Esophagus muscularis mucosa (tissue), 4 donors: ENCODE measurements around the gene TANGO2. TPM values are rescaled to one million over a fixed set of nuclear protein-coding genes. Genes with fewer than 3 reads are reported as not detected.
A peak's percentile ranks its signal among the peaks of the same experiment; 100 is the strongest.

Experiments used
- DNase-seq: peaks from one replicate; pipeline ENCODE4 v3.0.0-alpha.2; 2017; ENCODE audit errors: extremely low spot score
- H3K27ac ChIP-seq, 4 donors: fragments of 200-600 bp; sonication (generic); replicated peaks in 1 of 4; 1 replicate in 3 of 4; 2 replicates in 1 of 4; pipeline ENCODE4 v1.5.1; 2016 to 2019; ENCODE audit warnings: mild to moderate bottlenecking in 1 of 4
- H3K27me3 ChIP-seq, 4 donors: fragments of 200-600 bp; sonication (generic); one replicate each; pipeline versions ENCODE4 v1.5.1 to v1.6.0; 2016 to 2019
- H3K36me3 ChIP-seq, 4 donors: fragments of 200-600 bp; sonication (generic); one replicate each; pipeline ENCODE4 v1.5.1; 2016 to 2019
- H3K4me1 ChIP-seq, 4 donors: fragments of 200-600 bp; sonication (generic); one replicate each; pipeline ENCODE4 v1.5.1; 2016 to 2019
- H3K4me3 ChIP-seq, 4 donors: fragments of 200-600 bp; sonication (generic); 1 replicate in 2 of 4; 2 replicates in 2 of 4; pipeline ENCODE4 v1.5.1; 2016 to 2019; ENCODE audit warnings: mild to moderate bottlenecking in 4 of 4, moderate library complexity in 1 of 4
- H3K9me3 ChIP-seq, 4 donors: fragments of 200-600 bp; sonication (generic); 1 replicate in 3 of 4; 2 replicates in 1 of 4; pipeline ENCODE4 v1.5.1; 2016 to 2019
- EP300 ChIP-seq: sonication (generic); formaldehyde crosslinking; IDR thresholded peaks from one replicate; pipeline ENCODE4 v1.6.1; 2017; ENCODE audit warnings: antibody characterized with exemption
- POLR2A ChIP-seq: fragments of 450-650 bp; IDR thresholded peaks from one replicate; pipeline ENCODE4 v1.6.1; 2017; ENCODE audit warnings: antibody characterized with exemption, moderate library complexity, mild to moderate bottlenecking, low read depth
- POLR2AphosphoS5 ChIP-seq, 2 donors: sonication (generic); formaldehyde crosslinking; IDR thresholded peaks; one replicate each; pipeline ENCODE4 v1.6.1; 2017; ENCODE audit warnings: antibody characterized with exemption in 2 of 2
- WGBS: methylation state at CpG from one replicate; pipeline ENCODE4 v1.1.5; 2018; 5-methylcytosine and 5-hydroxymethylcytosine counted together
- intact Hi-C: fragments of 100-400 bp; cut with DNase I; formaldehyde crosslinking; loops from one replicate; pipeline ENCODE4 v1.15.1; 2023
- total RNA-seq, 4 donors: library from RNA; depleted of rRNA; stranded (reverse); fragments of >200 nt; gene quantifications; one replicate each; pipeline versions ENCODE4 v1.1.0 to v1.2.1, GENCODE V29; 2016
- TF ChIP-seq, protein P1 (sequence below), 3 experiments: fragments of 200-600 bp in 2 of 3; fragments of 450-650 bp in 1 of 3; sonication (generic) in 2 of 3; IDR thresholded peaks; one replicate each; pipeline ENCODE4 v1.5.1; 2017 to 2019; ENCODE audit warnings: antibody characterized with exemption in 3 of 3, mild to moderate bottlenecking in 2 of 3, moderate library complexity in 1 of 3

TANGO2 gene
- total RNA-seq, 4 donors from 2014 or later = 37.1 to 44.4 (median 42.3) TPM

DNA sequence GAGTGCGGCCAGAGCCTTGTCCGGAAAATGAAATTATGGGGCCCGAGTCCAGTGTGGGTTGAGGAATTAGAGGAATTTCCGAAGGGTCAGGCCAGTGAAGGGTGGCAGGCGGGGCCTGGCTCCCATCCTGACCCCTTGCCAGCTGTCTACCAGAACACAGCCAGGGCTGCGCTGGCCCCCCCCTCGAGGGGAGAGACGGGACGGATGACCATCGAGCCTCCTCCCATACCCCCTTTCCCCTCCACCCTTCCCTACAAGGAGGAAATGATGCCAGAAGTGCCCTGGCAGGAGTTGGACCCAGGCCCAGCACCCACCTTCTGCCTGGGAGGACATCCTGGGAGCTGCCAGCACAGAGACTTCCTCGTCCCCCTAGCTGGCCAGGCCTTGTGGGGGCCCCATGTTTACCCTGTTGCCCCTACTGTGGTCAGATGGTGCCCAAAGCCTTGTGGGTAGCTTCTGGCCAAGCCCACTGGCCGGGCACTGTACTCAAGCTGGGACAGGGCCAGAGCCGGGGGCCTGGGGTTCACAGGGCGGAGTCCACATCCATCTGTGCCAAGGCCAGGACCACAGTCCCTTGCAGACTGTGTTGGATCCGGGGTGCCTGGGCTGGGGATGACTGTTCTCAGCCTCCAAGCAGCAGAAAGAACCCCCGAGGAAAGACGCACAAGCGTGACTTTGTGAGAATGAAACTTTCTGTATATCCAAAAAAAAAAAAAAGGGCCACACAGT, 25.1 kb upstream of the TANGO2 start:
- H3K4me1 ChIP-seq = peaks cover 54 to 95% (median 91%) of the 10 kb centered on the region in 4 donors
- no peaks in the 10 kb centered on the region for H3K27me3 ChIP-seq
- DNase-seq = no peak
- no peaks in the 10 kb centered on the region for H3K9me3 ChIP-seq
- no peaks in the 10 kb centered on the region for H3K36me3 ChIP-seq
- TF ChIP-seq EP300 (no peak), POLR2AphosphoS5 (IDR thresholded peaks at IDR 0.05) (peak in 1 of 2 donors; percentile 64)
- 84% methylated on average over 8 of the region's 18 CpGs for WGBS
- peak overlapping the region; percentile 72 to 82 (median 82) for H3K27ac ChIP-seq
- intact Hi-C loops = no loop called here
- H3K4me3 ChIP-seq = peak overlapping the region in 1 of 4 donors; percentile 9

- Histone ChIP-seq H3K27me3 (no peaks in the 10 kb centered on the region), H3K4me3 (no peak overlapping the region), H3K27ac (peak overlapping the region; percentile 9 to 82 (median 82)), H3K36me3 (no peaks in the 10 kb centered on the region), H3K9me3 (no peaks in the 10 kb centered on the region), H3K4me1 (peaks cover 47 to 94% (median 86%) of the 10 kb centered on the region in 4 donors)
- intact Hi-C loops = no loop called here
- DNase-seq = no peak
- no peak for TF ChIP-seq POLR2A
- TF ChIP-seq EP300 = no peak
- TF ChIP-seq, protein P1, sequence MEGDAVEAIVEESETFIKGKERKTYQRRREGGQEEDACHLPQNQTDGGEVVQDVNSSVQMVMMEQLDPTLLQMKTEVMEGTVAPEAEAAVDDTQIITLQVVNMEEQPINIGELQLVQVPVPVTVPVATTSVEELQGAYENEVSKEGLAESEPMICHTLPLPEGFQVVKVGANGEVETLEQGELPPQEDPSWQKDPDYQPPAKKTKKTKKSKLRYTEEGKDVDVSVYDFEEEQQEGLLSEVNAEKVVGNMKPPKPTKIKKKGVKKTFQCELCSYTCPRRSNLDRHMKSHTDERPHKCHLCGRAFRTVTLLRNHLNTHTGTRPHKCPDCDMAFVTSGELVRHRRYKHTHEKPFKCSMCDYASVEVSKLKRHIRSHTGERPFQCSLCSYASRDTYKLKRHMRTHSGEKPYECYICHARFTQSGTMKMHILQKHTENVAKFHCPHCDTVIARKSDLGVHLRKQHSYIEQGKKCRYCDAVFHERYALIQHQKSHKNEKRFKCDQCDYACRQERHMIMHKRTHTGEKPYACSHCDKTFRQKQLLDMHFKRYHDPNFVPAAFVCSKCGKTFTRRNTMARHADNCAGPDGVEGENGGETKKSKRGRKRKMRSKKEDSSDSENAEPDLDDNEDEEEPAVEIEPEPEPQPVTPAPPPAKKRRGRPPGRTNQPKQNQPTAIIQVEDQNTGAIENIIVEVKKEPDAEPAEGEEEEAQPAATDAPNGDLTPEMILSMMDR (IDR thresholded peaks at IDR 0.05) = no peak
- no peak for TF ChIP-seq POLR2AphosphoS5 (IDR thresholded peaks at IDR 0.05)
- 95% methylated on average over 8 of the region's 12 CpGs for WGBS
Measured at GRCh38 chr22:19996694-19997384, 24.1 kb upstream of the TANGO2 start.

GRCh38 chr22:19997561-19998231, 23.2 kb upstream of the TANGO2 start:
- DNase-seq = no peak
- no peak overlapping the region for H3K4me3 ChIP-seq
- WGBS = 82% methylated on average over 16 of the region's 19 CpGs
- H3K4me1 ChIP-seq = peaks cover 42 to 94% (median 85%) of the 10 kb centered on the region in 4 donors
- intact Hi-C loops = no loop called here
- TF ChIP-seq, protein P1 (IDR thresholded peaks at IDR 0.05) = no peak
- TF ChIP-seq EP300 = no peak
- TF ChIP-seq POLR2AphosphoS5 (IDR thresholded peaks at IDR 0.05) = no peak
- no peak for TF ChIP-seq POLR2A
- H3K9me3 ChIP-seq = no peaks in the 10 kb centered on the region
- no peaks in the 10 kb centered on the region for H3K27me3 ChIP-seq
- peak overlapping the region in 2 of 4 donors; percentile 18 to 34 for H3K27ac ChIP-seq
- H3K36me3 ChIP-seq = no peaks in the 10 kb centered on the region

DNA sequence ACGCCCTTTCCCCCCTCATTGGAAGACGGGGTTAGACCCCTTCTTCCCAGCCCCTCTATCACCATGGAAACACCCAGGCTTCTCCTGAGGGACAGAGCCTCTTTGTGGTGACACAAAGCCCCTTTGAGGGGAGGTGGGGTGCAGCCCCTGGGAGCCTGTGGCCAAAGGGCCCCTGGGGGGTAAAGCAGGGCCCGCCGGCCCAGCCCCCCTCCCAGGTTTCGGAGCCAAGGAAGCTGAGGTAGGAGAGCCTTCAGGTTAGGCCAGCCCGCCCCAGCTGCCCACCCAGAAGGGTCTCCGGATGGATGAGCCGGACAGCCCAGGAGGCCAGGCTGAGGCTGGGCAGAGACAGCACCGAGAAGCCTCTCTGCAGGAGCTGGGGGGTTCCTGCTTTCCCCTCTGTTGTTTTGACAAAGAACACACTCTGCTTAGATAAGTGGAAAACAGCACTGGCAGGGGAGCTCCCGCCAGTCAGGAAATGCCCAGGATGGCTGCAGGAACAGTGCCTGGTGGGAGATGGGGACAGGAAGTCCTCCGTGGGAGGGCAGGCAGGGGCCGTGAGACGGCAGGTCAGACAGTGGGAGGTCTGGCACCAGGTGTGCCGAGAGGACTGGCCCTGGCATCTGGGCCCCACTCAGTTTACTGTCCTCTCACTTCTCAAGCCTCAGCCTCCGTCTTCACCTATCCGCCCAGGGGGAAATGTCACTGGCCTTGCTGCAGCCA, 22.5 kb upstream of the TANGO2 start:
- DNase-seq = no peak
- TF ChIP-seq POLR2AphosphoS5 (IDR thresholded peaks at IDR 0.05) (no peak), POLR2A (no peak), EP300 (no peak)
- TF ChIP-seq, protein P1 (IDR thresholded peaks at IDR 0.05) = no peak
- peaks cover 35 to 87% (median 78%) of the 10 kb centered on the region in 4 donors for H3K4me1 ChIP-seq
- intact Hi-C loops = no loop called here
- H3K27ac ChIP-seq = peak overlapping the region in 2 of 4 donors; percentile 18 to 34
- H3K27me3 ChIP-seq = no peaks in the 10 kb centered on the region
- 57% methylated on average over 7 of the region's 16 CpGs for WGBS
- H3K4me3 ChIP-seq = no peak overlapping the region
- H3K9me3 ChIP-seq = peaks cover 0 to 3% (median under 1%) of the 10 kb centered on the region in 4 donors
- no peaks in the 10 kb centered on the region for H3K36me3 ChIP-seq
